T-helper 2 cell (primary cell): ENCODE measurements around the gene IFITM5.

Source experiments
- DNase-seq, 5 experiments: peaks; one replicate each; pipeline versions ENCODE4 v3.0.0 to v3.0.0-alpha.2; 2012 to 2022

IFITM5 gene

GRCh38 chr11:294780-295179, 4.5 kb downstream of the IFITM5 start:
- DNase-seq = no peak

GRCh38 chr11:293852-294661, 5.3 kb downstream of the IFITM5 start:
- DNase-seq = peak in 1 of 5 experiments; percentile 4

GRCh38 chr11:293271-293851, 6.0 kb downstream of the IFITM5 start:
- DNase-seq = no peak

- DNase-seq = no peak
Observed at GRCh38 chr11:292211-293121, 6.9 kb downstream of the IFITM5 start.

GRCh38 chr11:291281-292210, 7.8 kb downstream of the IFITM5 start:
- peak in 1 of 5 experiments; percentile 3 for DNase-seq

GRCh38 chr11:290621-291231, 8.6 kb downstream of the IFITM5 start:
- DNase-seq = peak in 1 of 5 experiments; percentile 7

GRCh38 chr11:289712-290620, 9.4 kb downstream of the IFITM5 start:
- peak in 2 of 5 experiments; percentile 8 to 58 for DNase-seq

- DNase-seq = peak in 2 of 5 experiments; percentile 48 to 59
Observed at GRCh38 chr11:289398-289711, 10.0 kb downstream of the IFITM5 start.

- DNase-seq = peak in 4 of 5 experiments; percentile 38 to 49 (median 46)
Observed at GRCh38 chr11:288478-289397, 10.6 kb downstream of the IFITM5 start, which contains the start of gene PGGHG. Gene PGGHG, plus strand, starts transcription at chr11:289126. Its CDS starts 691 bp downstream, at chr11:289817.

- DNase-seq = peak in 2 of 5 experiments; percentile 26 to 66
Observed at GRCh38 chr11:287821-288477, 11.4 kb downstream of the IFITM5 start.

GRCh38 chr11:286977-287820, 12.1 kb downstream of the IFITM5 start:
- peak in 4 of 5 experiments; percentile 44 to 82 (median 69) for DNase-seq

- peak in 1 of 5 experiments; percentile 4 for DNase-seq
Observed at GRCh38 chr11:285894-286220, 13.5 kb downstream of the IFITM5 start.

- no peak for DNase-seq
Observed at GRCh38 chr11:285021-285893, 14.1 kb downstream of the IFITM5 start.

- DNase-seq = no peak
Observed at GRCh38 chr11:284105-285020, 15.0 kb downstream of the IFITM5 start.

- no peak for DNase-seq
Observed at GRCh38 chr11:283405-284104, 15.8 kb downstream of the IFITM5 start.
